ENCODE measurements around the gene COG7. TPM values are rescaled to one million over a fixed set of nuclear protein-coding genes. Genes with fewer than 3 reads are reported as not detected.

Gene COG7
- polyA plus RNA-seq = 23.1 TPM
- long read RNA-seq, donor 1, partial matches to known transcripts = 0 of 2 reads
- long read RNA-seq, donor 1, other reads (novel, unspliced or antisense) = 0 of 2 reads
- long read RNA-seq, donor 2, partial matches to known transcripts = 5 of 8 reads
- long read RNA-seq, donor 2, other reads (novel, unspliced or antisense) = 0 of 8 reads
- long read RNA-seq, donor 3 = 0 reads
- long read RNA-seq, donor 4, partial matches to known transcripts = 0 of 1 reads
- long read RNA-seq, donor 4, other reads (novel, unspliced or antisense) = 0 of 1 reads
- long read RNA-seq, donor 5, partial matches to known transcripts = 0 of 3 reads
- long read RNA-seq, donor 5, other reads (novel, unspliced or antisense) = 0 of 3 reads
- long read RNA-seq, donor 6, partial matches to known transcripts = 0 of 4 reads
- long read RNA-seq, donor 6, other reads (novel, unspliced or antisense) = 0 of 4 reads
- long read RNA-seq, donor 7, partial matches to known transcripts = 0 of 1 reads
- long read RNA-seq, donor 7, other reads (novel, unspliced or antisense) = 0 of 1 reads
- long read RNA-seq, donor 8, partial matches to known transcripts = 6 of 7 reads
- long read RNA-seq, donor 8, other reads (novel, unspliced or antisense) = 0 of 7 reads
- long read RNA-seq, donor 9, partial matches to known transcripts = 6 of 17 reads
- long read RNA-seq, donor 9, other reads (novel, unspliced or antisense) = 8 of 17 reads
- long read RNA-seq, donor 10, transcript COG7-201 (17 exons, 2,926 nt) = major isoform, 7 of 13 reads
- long read RNA-seq, donor 10, partial matches to known transcripts = 6 of 13 reads
- long read RNA-seq, donor 10, other reads (novel, unspliced or antisense) = 0 of 13 reads
- long read RNA-seq, donor 11, partial matches to known transcripts = 0 of 4 reads
- long read RNA-seq, donor 11, other reads (novel, unspliced or antisense) = 0 of 4 reads

- Histone ChIP-seq H3K27me3 (ENCODE audit: control insufficient read depth, insufficient read depth, low read length) (no peaks in the 10 kb centered on the region), H3K36me3 (ENCODE audit: control insufficient read depth, insufficient read depth, low read length) (no peaks in the 10 kb centered on the region), H3K4me1 (ENCODE audit: control insufficient read depth, insufficient read depth, low read length) (no peaks in the 10 kb centered on the region), H3K9me3 (ENCODE audit: control insufficient read depth, low read depth, low read length) (no peaks in the 10 kb centered on the region), H3K4me3 (ENCODE audit: low read length) (peak within 1 kb of the TSS; percentile 66), H3K27ac (ENCODE audit: low read length) (peak within 1 kb of the TSS; percentile 85)
- WGBS (ENCODE audit: insufficient coverage, low lambda C conversion rate) = no CpG with 5 or more reads among the region's 57 CpGs
- peak; percentile 78 to 95 for DNase-seq
Observed at GRCh38 chr16:23452572-23453337, at the start of gene COG7. TSS of gene COG7 (minus strand) at chr16:23453189. CDS start at chr16:23452994, 195 bp downstream.

GRCh38 chr16:23502466-23502865 is 49.5 kb upstream of the COG7 start:
- Histone ChIP-seq H3K36me3 (ENCODE audit: control insufficient read depth, insufficient read depth, low read length) (peaks cover 15% of the 10 kb centered on the region), H3K4me1 (ENCODE audit: control insufficient read depth, insufficient read depth, low read length) (peaks cover 27% of the 10 kb centered on the region), H3K27ac (ENCODE audit: low read length) (no peak overlapping the region), H3K9me3 (ENCODE audit: control insufficient read depth, low read depth, low read length) (no peaks in the 10 kb centered on the region), H3K4me3 (ENCODE audit: low read length) (no peak overlapping the region), H3K27me3 (ENCODE audit: control insufficient read depth, insufficient read depth, low read length) (no peaks in the 10 kb centered on the region)
- DNase-seq = no peak
- WGBS (ENCODE audit: insufficient coverage, low lambda C conversion rate) = no CpG with 5 or more reads among the region's 2 CpGs

GRCh38 chr16:23501291-23501690 is 48.3 kb upstream of the COG7 start:
- Histone ChIP-seq H3K9me3 (ENCODE audit: control insufficient read depth, low read depth, low read length) (no peaks in the 10 kb centered on the region), H3K4me1 (ENCODE audit: control insufficient read depth, insufficient read depth, low read length) (peaks cover 34% of the 10 kb centered on the region), H3K27ac (ENCODE audit: low read length) (no peak overlapping the region), H3K36me3 (ENCODE audit: control insufficient read depth, insufficient read depth, low read length) (peaks cover 12% of the 10 kb centered on the region), H3K4me3 (ENCODE audit: low read length) (no peak overlapping the region), H3K27me3 (ENCODE audit: control insufficient read depth, insufficient read depth, low read length) (no peaks in the 10 kb centered on the region)
- WGBS (ENCODE audit: insufficient coverage, low lambda C conversion rate) = no CpG with 5 or more reads among the region's 5 CpGs
- no peak for DNase-seq

- peaks cover 34% of the 10 kb centered on the region for H3K4me1 ChIP-seq (ENCODE audit: control insufficient read depth, insufficient read depth, low read length)
- no peak overlapping the region for H3K27ac ChIP-seq (ENCODE audit: low read length)
- H3K36me3 ChIP-seq (ENCODE audit: control insufficient read depth, insufficient read depth, low read length) = peaks cover 12% of the 10 kb centered on the region
- H3K9me3 ChIP-seq (ENCODE audit: control insufficient read depth, low read depth, low read length) = no peaks in the 10 kb centered on the region
- DNase-seq = peak in 1 of 2 donors; percentile 63
- H3K27me3 ChIP-seq (ENCODE audit: control insufficient read depth, insufficient read depth, low read length) = no peaks in the 10 kb centered on the region
- no peak overlapping the region for H3K4me3 ChIP-seq (ENCODE audit: low read length)
- no CpG with 5 or more reads among the region's 4 CpGs for WGBS (ENCODE audit: insufficient coverage, low lambda C conversion rate)
Observed at GRCh38 chr16:23500862-23501225, 47.9 kb upstream of the COG7 start.

- Histone ChIP-seq H3K36me3 (ENCODE audit: control insufficient read depth, insufficient read depth, low read length) (peaks cover 17% of the 10 kb centered on the region), H3K4me3 (ENCODE audit: low read length) (no peak overlapping the region), H3K27me3 (ENCODE audit: control insufficient read depth, insufficient read depth, low read length) (no peaks in the 10 kb centered on the region), H3K9me3 (ENCODE audit: control insufficient read depth, low read depth, low read length) (no peaks in the 10 kb centered on the region), H3K27ac (ENCODE audit: low read length) (no peak overlapping the region), H3K4me1 (ENCODE audit: control insufficient read depth, insufficient read depth, low read length) (peaks cover 34% of the 10 kb centered on the region)
- DNase-seq = peak in 1 of 2 donors; percentile 46
- whole genome bisulfite sequencing (ENCODE audit: insufficient coverage, low lambda C conversion rate) = no CpG with 5 or more reads among the region's 20 CpGs
Observed at GRCh38 chr16:23500212-23500861, 47.3 kb upstream of the COG7 start.

- peak in 1 of 2 donors; percentile 39 for DNase-seq
- no peaks in the 10 kb centered on the region for H3K9me3 ChIP-seq (ENCODE audit: control insufficient read depth, low read depth, low read length)
- H3K36me3 ChIP-seq (ENCODE audit: control insufficient read depth, insufficient read depth, low read length) = peaks cover 20% of the 10 kb centered on the region
- peaks cover 34% of the 10 kb centered on the region for H3K4me1 ChIP-seq (ENCODE audit: control insufficient read depth, insufficient read depth, low read length)
- no CpG with 5 or more reads among the region's 7 CpGs for WGBS (ENCODE audit: insufficient coverage, low lambda C conversion rate)
- no peak overlapping the region for H3K27ac ChIP-seq (ENCODE audit: low read length)
- no peak overlapping the region for H3K4me3 ChIP-seq (ENCODE audit: low read length)
- H3K27me3 ChIP-seq (ENCODE audit: control insufficient read depth, insufficient read depth, low read length) = no peaks in the 10 kb centered on the region
Observed at GRCh38 chr16:23499801-23500200, 46.8 kb upstream of the COG7 start.

GRCh38 chr16:23498863-23499262 is 45.9 kb upstream of the COG7 start:
- DNase-seq = peak in 1 of 2 donors; percentile 42
- Histone ChIP-seq H3K27ac (ENCODE audit: low read length) (no peak overlapping the region), H3K9me3 (ENCODE audit: control insufficient read depth, low read depth, low read length) (no peaks in the 10 kb centered on the region), H3K4me1 (ENCODE audit: control insufficient read depth, insufficient read depth, low read length) (peaks cover 34% of the 10 kb centered on the region), H3K36me3 (ENCODE audit: control insufficient read depth, insufficient read depth, low read length) (peaks cover 29% of the 10 kb centered on the region), H3K27me3 (ENCODE audit: control insufficient read depth, insufficient read depth, low read length) (no peaks in the 10 kb centered on the region), H3K4me3 (ENCODE audit: low read length) (no peak overlapping the region)
- WGBS (ENCODE audit: insufficient coverage, low lambda C conversion rate) = no CpG with 5 or more reads among the region's 11 CpGs

GRCh38 chr16:23497543-23497868 is 44.5 kb upstream of the COG7 start:
- Histone ChIP-seq H3K9me3 (ENCODE audit: control insufficient read depth, low read depth, low read length) (no peaks in the 10 kb centered on the region), H3K27ac (ENCODE audit: low read length) (peak overlapping the region; percentile 96), H3K4me3 (ENCODE audit: low read length) (no peak overlapping the region), H3K4me1 (ENCODE audit: control insufficient read depth, insufficient read depth, low read length) (peaks cover 34% of the 10 kb centered on the region), H3K27me3 (ENCODE audit: control insufficient read depth, insufficient read depth, low read length) (no peaks in the 10 kb centered on the region), H3K36me3 (ENCODE audit: control insufficient read depth, insufficient read depth, low read length) (peaks cover 42% of the 10 kb centered on the region)
- WGBS (ENCODE audit: insufficient coverage, low lambda C conversion rate) = no CpG with 5 or more reads among the region's 6 CpGs
- DNase-seq = no peak

- Histone ChIP-seq H3K4me3 (ENCODE audit: low read length) (no peak overlapping the region), H3K4me1 (ENCODE audit: control insufficient read depth, insufficient read depth, low read length) (peaks cover 34% of the 10 kb centered on the region), H3K27ac (ENCODE audit: low read length) (peak overlapping the region; percentile 96), H3K9me3 (ENCODE audit: control insufficient read depth, low read depth, low read length) (no peaks in the 10 kb centered on the region), H3K27me3 (ENCODE audit: control insufficient read depth, insufficient read depth, low read length) (no peaks in the 10 kb centered on the region), H3K36me3 (ENCODE audit: control insufficient read depth, insufficient read depth, low read length) (peaks cover 42% of the 10 kb centered on the region)
- no CpG with 5 or more reads among the region's 12 CpGs for WGBS (ENCODE audit: insufficient coverage, low lambda C conversion rate)
- peak; percentile 85 to 94 for DNase-seq
Observed at GRCh38 chr16:23496821-23497542, 44.0 kb upstream of the COG7 start.

Data from large intestine (tissue), 12 donors.